ENCODE measurements around the gene TMEM109. TPM values are rescaled to one million over a fixed set of nuclear protein-coding genes. Genes with fewer than 3 reads are reported as not detected.
A peak's percentile ranks its signal among the peaks of the same experiment; 100 is the strongest.

Gene TMEM109
- polyA plus RNA-seq, 2 of the 4 experiments (the other 2 are of a cell fraction) = 40.9 to 93.0 TPM

- ATAC-seq = peak; percentile 38 to 50; a peak in 5 of 6 replicates
- DNase-seq (ENCODE audit: low read depth in 1 of 2, low spot score in 1 of 2) = no peak
- POLR2A ChIA-PET = no interaction called here
- H3K4me2 ChIP-seq = peak overlapping the region; percentile 90
- 4% methylated on average over 25 of the region's 35 CpGs for WGBS (ENCODE audit: missing lambda C conversion rate)
- H3K4me3 ChIP-seq = peak overlapping the region; percentile 70
- H3K27ac ChIP-seq = peak overlapping the region; percentile 82 to 97
- FAIRE-seq = no peak
- peaks cover 20% of the 10 kb centered on the region for H3K4me1 ChIP-seq
- no peaks in the 10 kb centered on the region for H3K9me3 ChIP-seq
- CTCF ChIA-PET = interaction anchor here (0.6 to 2.2 kb wide), 2 partner anchors 44 to 228 kb away, joined by 3 to 5 read pairs; no protein-coding TSS in a partner anchor
- TF ChIP-seq EHF (CRISPR knock-in tag; IDR thresholded peaks at IDR 0.05) = no peak
- no peak for TF ChIP-seq KDM1A (IDR thresholded peaks at IDR 0.05; ENCODE audit: low read depth)
- TF ChIP-seq BHLHE40 (IDR thresholded peaks at IDR 0.05; ENCODE audit: low read depth, low read length) = no peak
- no peak for TF ChIP-seq MYC (IDR thresholded peaks at IDR 0.05; ENCODE audit: borderline replicate concordance, low read length)
- no peak for TF ChIP-seq FOSL2 (IDR thresholded peaks at IDR 0.05)
- no peak for TF ChIP-seq FOSL2 (CRISPR knock-in tag; IDR thresholded peaks at IDR 0.05)
- no peak for TF ChIP-seq ATOH8 (CRISPR knock-in tag; IDR thresholded peaks at IDR 0.05; ENCODE audit: low read depth)
- TF ChIP-seq PHF8 (IDR thresholded peaks at IDR 0.05; ENCODE audit: borderline replicate concordance, low read depth) = no peak
- TF ChIP-seq RNF2 (IDR thresholded peaks at IDR 0.05; ENCODE audit: borderline replicate concordance, low read depth) = no peak
Observed at GRCh38 chr11:60924906-60925853, 11.2 kb downstream of the TMEM109 start.

- Histone ChIP-seq H3K4me1 (peaks cover 20% of the 10 kb centered on the region), H3K9me3 (no peaks in the 10 kb centered on the region), H3K4me3 (no peak overlapping the region), H3K27ac (peak overlapping the region in 1 of 2 experiments; percentile 97; a peak in 3 of 6 replicates), H3K4me2 (peak overlapping the region; percentile 90)
- POLR2A ChIA-PET = no interaction called here
- ATAC-seq (peak; percentile 28 to 61; a peak in 5 of 6 replicates), DNase-seq (ENCODE audit: low read depth in 1 of 2, low spot score in 1 of 2) (peak; percentile 52 to 81), FAIRE-seq (no peak)
- CTCF ChIA-PET = interaction anchor here (0.6 to 3.1 kb wide), 5 partner anchors 11 to 227 kb away, joined by 3 to 11 read pairs (median 5); no protein-coding TSS in a partner anchor
- TF ChIP-seq USF2 (IDR thresholded peaks at IDR 0.05) = no peak
- TF ChIP-seq MAZ (IDR thresholded peaks at IDR 0.05; ENCODE audit: borderline replicate concordance, low read depth, low read length) = no peak
- TF ChIP-seq CTCF (IDR thresholded peaks at IDR 0.05) = 0 out of 3 replicates have a peak, but pooled peaks have one; percentile 6
- peak in 1 of 2 experiments; percentile 72; a peak in 2 of 4 replicates for TF ChIP-seq CEBPB (IDR thresholded peaks at IDR 0.05)
- TF ChIP-seq RAD21 (conservative IDR thresholded peaks at IDR 0.05 in 1 of 2, IDR thresholded peaks at IDR 0.05 in 1 of 2) = peak in 1 of 2 experiments; percentile 4; a peak in 1 of 5 replicates
- TF ChIP-seq ZSCAN20 (CRISPR knock-in tag; IDR thresholded peaks at IDR 0.05) = no peak
- TF ChIP-seq HMGXB4 (CRISPR knock-in tag; IDR thresholded peaks at IDR 0.05; ENCODE audit: borderline replicate concordance) = no peak
- no peak for TF ChIP-seq EP300 (IDR thresholded peaks at IDR 0.05)
- no peak for TF ChIP-seq EHMT2 (IDR thresholded peaks at IDR 0.05; ENCODE audit: low read depth)
- TF ChIP-seq FOSL2 (IDR thresholded peaks at IDR 0.05) = no peak
- TF ChIP-seq FOSL2 (CRISPR knock-in tag; IDR thresholded peaks at IDR 0.05) = peak; percentile 50
- TF ChIP-seq KDM5A (IDR thresholded peaks at IDR 0.05) = no peak
- TF ChIP-seq ZNF302 (CRISPR knock-in tag; IDR thresholded peaks at IDR 0.05) = no peak
- no peak for TF ChIP-seq HES2 (IDR thresholded peaks at IDR 0.05)
- TF ChIP-seq SREBF2 (IDR thresholded peaks at IDR 0.05) = no peak
- no peak for TF ChIP-seq POLR2A (IDR thresholded peaks at IDR 0.05; ENCODE audit: low read length)
- TF ChIP-seq TP53 (CRISPR knock-in tag; IDR thresholded peaks at IDR 0.05) = no peak
- TF ChIP-seq SMC3 (IDR thresholded peaks at IDR 0.05) = no peak
- TF ChIP-seq ZFP36 (IDR thresholded peaks at IDR 0.05; ENCODE audit: borderline replicate concordance, partially characterized antibody) = peak; percentile 51
- TF ChIP-seq BHLHE40 (IDR thresholded peaks at IDR 0.05; ENCODE audit: low read depth, low read length) = no peak
- WGBS (ENCODE audit: missing lambda C conversion rate) = 41% methylated on average over 6 of the region's 6 CpGs
Observed at GRCh38 chr11:60925868-60926267, 11.9 kb downstream of the TMEM109 start.
